ENCODE data around the gene PLEKHA1.
A peak's percentile ranks its signal among the peaks of the same experiment; 100 is the strongest.

Gene PLEKHA1

DNA sequence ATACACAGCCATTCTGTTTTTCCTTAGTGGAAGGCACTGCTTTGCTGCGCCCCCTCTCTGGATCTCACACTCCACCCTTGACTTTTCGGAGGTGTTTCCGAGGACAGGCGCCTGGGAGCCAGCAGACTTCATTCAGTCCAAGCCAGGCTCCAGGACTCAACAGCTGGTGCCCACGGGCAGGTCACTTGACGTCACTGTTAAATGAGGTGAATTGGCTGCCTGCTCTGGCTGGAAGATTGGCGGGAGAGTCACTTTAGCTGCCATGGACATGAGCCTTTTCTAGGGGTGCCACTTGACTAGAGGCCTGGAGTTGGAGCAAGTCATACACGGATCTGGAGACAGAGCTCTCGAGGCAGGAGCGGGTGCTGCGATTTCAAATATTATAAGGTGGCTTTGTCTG lies 90.1 kb downstream of the PLEKHA1 start:
- Histone ChIP-seq H3K27ac (no peak overlapping the region), H3K4me3 (peak overlapping the region in 1 of 2 donors; percentile 95), H3K9me3 (no peaks in the 10 kb centered on the region), H3K27me3 (no peaks in the 10 kb centered on the region), H3K4me1 (peaks cover 0 to 70% (median 40%) of the 10 kb centered on the region in 4 donors), H3K36me3 (no peaks in the 10 kb centered on the region)
- no peak for TF ChIP-seq CTCF (IDR thresholded peaks at IDR 0.05)
- intact Hi-C loops (cut with DNase I; ENCODE audit: low total_unique reads), result no loop called here
- DNase-seq, result no peak

- Histone ChIP-seq H3K27ac (no peak overlapping the region), H3K4me3 (no peak overlapping the region), H3K4me1 (peaks cover 0 to 76% (median 37%) of the 10 kb centered on the region in 4 donors), H3K36me3 (no peaks in the 10 kb centered on the region), H3K9me3 (no peaks in the 10 kb centered on the region), H3K27me3 (no peaks in the 10 kb centered on the region)
- no peak for TF ChIP-seq CTCF (IDR thresholded peaks at IDR 0.05)
- no peak for DNase-seq
- intact Hi-C loops (cut with DNase I; ENCODE audit: low total_unique reads), result no loop called here
Observed at GRCh38 chr10:122465401-122466040, 91.0 kb downstream of the PLEKHA1 start.

DNA sequence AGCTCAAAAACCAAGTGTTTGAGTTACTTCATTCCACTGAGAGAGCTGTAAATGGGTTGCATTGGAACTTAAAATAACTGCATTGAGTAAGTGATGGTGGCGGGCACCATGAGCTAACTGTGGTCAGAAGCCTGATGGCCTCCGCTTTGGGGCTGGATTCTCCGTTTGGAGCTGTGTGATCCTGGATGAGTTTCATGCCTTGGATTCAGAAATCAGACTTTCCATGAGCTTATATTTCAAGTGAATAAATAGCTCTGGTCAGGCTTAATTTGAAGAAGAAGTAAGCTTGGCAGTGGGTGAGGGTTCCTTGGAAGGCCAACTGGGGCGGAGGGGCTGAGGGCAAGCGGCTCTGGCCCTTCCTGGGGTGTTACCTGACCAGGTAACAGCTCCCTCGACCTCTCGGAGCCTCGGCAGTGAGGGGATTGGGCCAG lies 92.5 kb downstream of the PLEKHA1 start:
- Histone ChIP-seq H3K36me3 (no peaks in the 10 kb centered on the region), H3K9me3 (no peaks in the 10 kb centered on the region), H3K4me1 (peaks cover 0 to 71% (median 33%) of the 10 kb centered on the region in 4 donors), H3K4me3 (no peak overlapping the region), H3K27me3 (no peaks in the 10 kb centered on the region), H3K27ac (peak overlapping the region; percentile 3 to 33)
- intact Hi-C loops (cut with DNase I; ENCODE audit: low total_unique reads), result no loop called here
- no peak for TF ChIP-seq CTCF (IDR thresholded peaks at IDR 0.05)
- DNase-seq, result no peak

- H3K4me1 ChIP-seq, result peaks cover 0 to 71% (median 34%) of the 10 kb centered on the region in 4 donors
- H3K36me3 ChIP-seq, result no peaks in the 10 kb centered on the region
- H3K27me3 ChIP-seq, result no peaks in the 10 kb centered on the region
- no peak for TF ChIP-seq CTCF (IDR thresholded peaks at IDR 0.05)
- no peak for DNase-seq
- H3K27ac ChIP-seq, result peak overlapping the region; percentile 33 to 46
- H3K9me3 ChIP-seq, result no peaks in the 10 kb centered on the region
- intact Hi-C loops (cut with DNase I; ENCODE audit: low total_unique reads), result no loop called here
- no peak overlapping the region for H3K4me3 ChIP-seq
Observed at GRCh38 chr10:122467701-122468100, 93.2 kb downstream of the PLEKHA1 start.

- Histone ChIP-seq H3K27ac (peak overlapping the region; percentile 46 to 56), H3K9me3 (no peaks in the 10 kb centered on the region), H3K4me1 (peaks cover 0 to 75% (median 35%) of the 10 kb centered on the region in 4 donors), H3K4me3 (no peak overlapping the region), H3K27me3 (no peaks in the 10 kb centered on the region), H3K36me3 (no peaks in the 10 kb centered on the region)
- no peak for DNase-seq
- TF ChIP-seq CTCF (IDR thresholded peaks at IDR 0.05), result no peak
- intact Hi-C loops (cut with DNase I; ENCODE audit: low total_unique reads), result no loop called here
Observed at GRCh38 chr10:122468307-122468925, 93.9 kb downstream of the PLEKHA1 start.
